Thyroid gland (tissue), 4 donors: Measurements from ENCODE around the gene LIN28A.

Experiments
- CTCF ChIP-seq, 6 experiments: fragments of 200-600 bp in 3 of 6; fragments of 450-650 bp in 3 of 6; sonication (generic) in 3 of 6; IDR thresholded peaks; one replicate each; pipeline ENCODE4 v1.5.1; 2016 to 2019; ENCODE audit warnings: antibody characterized with exemption in 6 of 6, mild to moderate bottlenecking in 2 of 6, inconsistent platforms in 1 of 6, moderate library complexity in 1 of 6
- POLR2A ChIP-seq, 2 donors: fragments of 450-650 bp; IDR thresholded peaks; one replicate each; pipeline ENCODE4 v1.6.1; 2017; ENCODE audit warnings: antibody characterized with exemption in 2 of 2, mild to moderate bottlenecking in 2 of 2, moderate library complexity in 1 of 2

GRCh38 chr1:26363549-26364448 is 46.8 kb upstream of the LIN28A start:
- TF ChIP-seq POLR2A (IDR thresholded peaks at IDR 0.05) (no peak), CTCF (IDR thresholded peaks at IDR 0.05) (peak; percentile 43 to 93 (median 60))
